ENCODE measurements around the gene NTRK2. TPM values are rescaled to one million over a fixed set of nuclear protein-coding genes. Genes with fewer than 3 reads are reported as not detected.

Gene NTRK2
- total RNA-seq, 1 donor from 2014 or later = 4.6 TPM

- Mint-ChIP-seq H3K4me3 (ENCODE audit: unreplicated experiment) (no peak overlapping the region), H3K27ac (ENCODE audit: unreplicated experiment) (no peak overlapping the region), H3K27me3 (ENCODE audit: low read depth, unreplicated experiment) (no peaks in the 10 kb centered on the region), H3K9me3 (ENCODE audit: unreplicated experiment) (no peaks in the 10 kb centered on the region), H3K4me1 (ENCODE audit: low read depth, unreplicated experiment) (peaks cover 41% of the 10 kb centered on the region), H3K36me3 (ENCODE audit: low read depth, unreplicated experiment) (no peaks in the 10 kb centered on the region)
- Histone ChIP-seq H3K36me3 (ENCODE audit: insufficient read depth, low read length) (no peaks in the 10 kb centered on the region), H3K79me2 (ENCODE audit: insufficient read depth, low read length) (no peaks in the 10 kb centered on the region), H2AFZ (ENCODE audit: low read depth, low read length) (no peak overlapping the region), H3K27ac (ENCODE audit: low read depth, low read length) (no peak overlapping the region), H3K9ac (ENCODE audit: low read length) (no peak overlapping the region), H3K9me3 (ENCODE audit: insufficient read depth, low read depth, low read length) (no peaks in the 10 kb centered on the region), H3K4me1 (ENCODE audit: insufficient read depth, low read length) (peaks cover 22% of the 10 kb centered on the region), H4K20me1 (ENCODE audit: insufficient read depth, low read length) (no peaks in the 10 kb centered on the region), H3K27me3 (ENCODE audit: insufficient read depth, low read length) (no peaks in the 10 kb centered on the region), H3K4me3 (ENCODE audit: insufficient read depth, low read depth, low read length) (no peak overlapping the region), H3K4me2 (ENCODE audit: low read length) (peak overlapping the region; percentile 62)
- DNase-seq (ENCODE audit: low read depth) (peak; percentile 15), FAIRE-seq (no peak)
- TF ChIP-seq, protein P1, sequence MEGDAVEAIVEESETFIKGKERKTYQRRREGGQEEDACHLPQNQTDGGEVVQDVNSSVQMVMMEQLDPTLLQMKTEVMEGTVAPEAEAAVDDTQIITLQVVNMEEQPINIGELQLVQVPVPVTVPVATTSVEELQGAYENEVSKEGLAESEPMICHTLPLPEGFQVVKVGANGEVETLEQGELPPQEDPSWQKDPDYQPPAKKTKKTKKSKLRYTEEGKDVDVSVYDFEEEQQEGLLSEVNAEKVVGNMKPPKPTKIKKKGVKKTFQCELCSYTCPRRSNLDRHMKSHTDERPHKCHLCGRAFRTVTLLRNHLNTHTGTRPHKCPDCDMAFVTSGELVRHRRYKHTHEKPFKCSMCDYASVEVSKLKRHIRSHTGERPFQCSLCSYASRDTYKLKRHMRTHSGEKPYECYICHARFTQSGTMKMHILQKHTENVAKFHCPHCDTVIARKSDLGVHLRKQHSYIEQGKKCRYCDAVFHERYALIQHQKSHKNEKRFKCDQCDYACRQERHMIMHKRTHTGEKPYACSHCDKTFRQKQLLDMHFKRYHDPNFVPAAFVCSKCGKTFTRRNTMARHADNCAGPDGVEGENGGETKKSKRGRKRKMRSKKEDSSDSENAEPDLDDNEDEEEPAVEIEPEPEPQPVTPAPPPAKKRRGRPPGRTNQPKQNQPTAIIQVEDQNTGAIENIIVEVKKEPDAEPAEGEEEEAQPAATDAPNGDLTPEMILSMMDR (IDR thresholded peaks at IDR 0.05; ENCODE audit: insufficient read depth, low read depth, low read length) = no peak
- no peak for TF ChIP-seq EZH2 (IDR thresholded peaks at IDR 0.05; ENCODE audit: insufficient read depth, low read length)
Observed at GRCh38 chr9:84710701-84711397, 41.3 kb downstream of the NTRK2 start.

GRCh38 chr9:84711398-84711777, 41.9 kb downstream of the NTRK2 start:
- FAIRE-seq = no peak
- H2AFZ ChIP-seq (ENCODE audit: low read depth, low read length) = no peak overlapping the region
- no peak overlapping the region for H3K27ac ChIP-seq (ENCODE audit: low read depth, low read length)
- no peaks in the 10 kb centered on the region for H3K79me2 ChIP-seq (ENCODE audit: insufficient read depth, low read length)
- no peaks in the 10 kb centered on the region for H3K27me3 ChIP-seq (ENCODE audit: insufficient read depth, low read length)
- Mint-ChIP-seq H3K36me3 (ENCODE audit: low read depth, unreplicated experiment) (no peaks in the 10 kb centered on the region), H3K9me3 (ENCODE audit: unreplicated experiment) (no peaks in the 10 kb centered on the region), H3K27me3 (ENCODE audit: low read depth, unreplicated experiment) (no peaks in the 10 kb centered on the region), H3K4me1 (ENCODE audit: low read depth, unreplicated experiment) (peaks cover 41% of the 10 kb centered on the region), H3K27ac (ENCODE audit: unreplicated experiment) (no peak overlapping the region), H3K4me3 (ENCODE audit: unreplicated experiment) (no peak overlapping the region)
- H3K4me3 ChIP-seq (ENCODE audit: insufficient read depth, low read depth, low read length) = no peak overlapping the region
- H3K36me3 ChIP-seq (ENCODE audit: insufficient read depth, low read length) = no peaks in the 10 kb centered on the region
- H3K4me2 ChIP-seq (ENCODE audit: low read length) = peak overlapping the region; percentile 62
- no peaks in the 10 kb centered on the region for H4K20me1 ChIP-seq (ENCODE audit: insufficient read depth, low read length)
- no peak overlapping the region for H3K9ac ChIP-seq (ENCODE audit: low read length)
- peaks cover 22% of the 10 kb centered on the region for H3K4me1 ChIP-seq (ENCODE audit: insufficient read depth, low read length)
- H3K9me3 ChIP-seq (ENCODE audit: insufficient read depth, low read depth, low read length) = no peaks in the 10 kb centered on the region
- TF ChIP-seq, protein P1 (IDR thresholded peaks at IDR 0.05; ENCODE audit: insufficient read depth, low read depth, low read length) = no peak
- no peak for TF ChIP-seq EZH2 (IDR thresholded peaks at IDR 0.05; ENCODE audit: insufficient read depth, low read length)
- peak; percentile 34 for DNase-seq (ENCODE audit: low read depth)

- no peaks in the 10 kb centered on the region for H3K9me3 Mint-ChIP-seq (ENCODE audit: unreplicated experiment)
- no peak overlapping the region for H3K4me3 ChIP-seq (ENCODE audit: insufficient read depth, low read depth, low read length)
- H3K4me1 ChIP-seq (ENCODE audit: insufficient read depth, low read length) = peaks cover 22% of the 10 kb centered on the region
- no peaks in the 10 kb centered on the region for H4K20me1 ChIP-seq (ENCODE audit: insufficient read depth, low read length)
- no peak for FAIRE-seq
- peak overlapping the region; percentile 62 for H3K4me2 ChIP-seq (ENCODE audit: low read length)
- no peak overlapping the region for H3K4me3 Mint-ChIP-seq (ENCODE audit: unreplicated experiment)
- H3K36me3 Mint-ChIP-seq (ENCODE audit: low read depth, unreplicated experiment) = no peaks in the 10 kb centered on the region
- H3K27me3 Mint-ChIP-seq (ENCODE audit: low read depth, unreplicated experiment) = no peaks in the 10 kb centered on the region
- no peak overlapping the region for H2AFZ ChIP-seq (ENCODE audit: low read depth, low read length)
- H3K79me2 ChIP-seq (ENCODE audit: insufficient read depth, low read length) = no peaks in the 10 kb centered on the region
- no peaks in the 10 kb centered on the region for H3K27me3 ChIP-seq (ENCODE audit: insufficient read depth, low read length)
- H3K36me3 ChIP-seq (ENCODE audit: insufficient read depth, low read length) = no peaks in the 10 kb centered on the region
- H3K9ac ChIP-seq (ENCODE audit: low read length) = no peak overlapping the region
- no peak for TF ChIP-seq EZH2 (IDR thresholded peaks at IDR 0.05; ENCODE audit: insufficient read depth, low read length)
- TF ChIP-seq, protein P1 (IDR thresholded peaks at IDR 0.05; ENCODE audit: insufficient read depth, low read depth, low read length) = no peak
- peak overlapping the region; percentile 63 for H3K27ac Mint-ChIP-seq (ENCODE audit: unreplicated experiment)
- no peaks in the 10 kb centered on the region for H3K9me3 ChIP-seq (ENCODE audit: insufficient read depth, low read depth, low read length)
- DNase-seq (ENCODE audit: low read depth) = peak; percentile 71
- peaks cover 41% of the 10 kb centered on the region for H3K4me1 Mint-ChIP-seq (ENCODE audit: low read depth, unreplicated experiment)
- no peak overlapping the region for H3K27ac ChIP-seq (ENCODE audit: low read depth, low read length)
Observed at GRCh38 chr9:84711936-84712335, 42.4 kb downstream of the NTRK2 start.
